ENCODE results near the gene GRIK4.

GRIK4 gene

GRCh38 chr11:120548682-120549209 lies 37.2 kb downstream of the GRIK4 start:
- DNase-seq = no peak

DNA sequence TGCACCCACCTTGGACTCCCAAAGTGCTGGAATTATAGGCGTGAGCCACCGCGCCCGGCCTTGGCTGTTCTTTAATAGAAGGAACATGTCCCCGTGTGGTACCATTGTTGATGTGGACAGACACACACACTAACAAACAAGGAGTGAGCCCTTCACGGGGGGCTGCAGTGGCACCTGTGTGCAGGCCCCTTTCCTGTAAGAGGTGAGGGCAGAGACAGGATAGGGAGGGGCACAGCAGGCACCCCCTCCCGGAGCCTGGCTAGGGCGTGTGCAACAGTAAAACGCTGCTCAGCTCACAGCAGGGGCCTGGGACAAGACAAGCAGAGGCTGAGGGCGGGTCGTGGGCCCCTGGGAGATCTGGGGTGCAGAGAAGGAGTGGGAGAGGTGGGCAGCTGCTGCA lies 37.8 kb downstream of the GRIK4 start:
- no peak for DNase-seq

GRCh38 chr11:120550007-120550406 lies 38.5 kb downstream of the GRIK4 start:
- DNase-seq = no peak

GRCh38 chr11:120551191-120551590 lies 39.6 kb downstream of the GRIK4 start:
- DNase-seq = peak; percentile 61

DNA sequence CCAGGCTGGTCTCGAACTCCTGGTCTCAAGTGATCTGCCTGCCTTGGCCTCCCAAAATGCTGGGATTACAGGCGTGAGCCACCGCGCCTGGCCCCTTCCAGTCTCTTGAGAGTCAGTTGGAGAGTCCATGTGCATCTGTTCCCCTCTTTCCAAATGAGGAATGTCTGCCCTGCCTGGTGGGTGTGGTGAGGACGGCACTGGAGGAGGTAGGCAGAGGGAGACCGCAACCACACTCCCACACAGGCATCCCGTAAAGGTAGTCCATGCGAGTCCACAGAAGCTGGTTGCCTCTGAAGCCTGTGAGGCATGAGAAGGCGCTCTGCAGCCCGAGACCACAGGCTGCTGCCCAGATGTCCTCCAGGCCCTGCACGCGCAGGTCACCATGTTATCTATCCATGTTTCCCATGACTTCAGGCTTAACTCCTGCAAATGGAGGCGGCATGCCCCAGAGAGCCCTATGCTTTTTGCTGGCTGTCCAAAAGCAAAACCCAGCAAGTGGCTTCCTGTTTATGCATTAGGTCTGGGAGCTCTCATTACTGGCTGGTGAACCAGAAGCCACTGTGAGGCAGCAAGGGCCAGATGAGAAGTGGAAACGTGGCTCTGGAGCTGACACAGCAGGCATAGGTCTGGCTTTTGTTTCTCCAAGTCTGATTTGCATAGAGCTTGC lies 43.4 kb downstream of the GRIK4 start:
- peak; percentile 99 for DNase-seq

DNA sequence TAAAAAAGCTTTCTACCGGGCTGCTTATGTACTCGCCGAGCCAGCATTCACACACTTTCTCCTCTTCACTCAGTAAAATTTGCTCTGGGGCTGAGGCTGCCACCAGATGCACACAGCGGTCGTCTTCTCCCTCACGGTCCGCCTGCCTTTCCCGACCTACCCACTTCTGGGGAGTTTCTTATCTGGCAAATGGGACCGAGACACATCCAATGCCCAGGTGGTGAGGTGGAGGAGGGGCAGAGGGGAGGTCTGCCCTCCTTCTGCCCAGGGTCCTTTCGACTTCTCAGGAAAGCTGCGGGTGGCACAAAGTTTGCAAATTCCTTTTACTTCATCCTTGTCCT lies 43.9 kb downstream of the GRIK4 start:
- DNase-seq = no peak

GRCh38 chr11:120556797-120557196 lies 45.2 kb downstream of the GRIK4 start:
- DNase-seq = peak; percentile 86

DNA sequence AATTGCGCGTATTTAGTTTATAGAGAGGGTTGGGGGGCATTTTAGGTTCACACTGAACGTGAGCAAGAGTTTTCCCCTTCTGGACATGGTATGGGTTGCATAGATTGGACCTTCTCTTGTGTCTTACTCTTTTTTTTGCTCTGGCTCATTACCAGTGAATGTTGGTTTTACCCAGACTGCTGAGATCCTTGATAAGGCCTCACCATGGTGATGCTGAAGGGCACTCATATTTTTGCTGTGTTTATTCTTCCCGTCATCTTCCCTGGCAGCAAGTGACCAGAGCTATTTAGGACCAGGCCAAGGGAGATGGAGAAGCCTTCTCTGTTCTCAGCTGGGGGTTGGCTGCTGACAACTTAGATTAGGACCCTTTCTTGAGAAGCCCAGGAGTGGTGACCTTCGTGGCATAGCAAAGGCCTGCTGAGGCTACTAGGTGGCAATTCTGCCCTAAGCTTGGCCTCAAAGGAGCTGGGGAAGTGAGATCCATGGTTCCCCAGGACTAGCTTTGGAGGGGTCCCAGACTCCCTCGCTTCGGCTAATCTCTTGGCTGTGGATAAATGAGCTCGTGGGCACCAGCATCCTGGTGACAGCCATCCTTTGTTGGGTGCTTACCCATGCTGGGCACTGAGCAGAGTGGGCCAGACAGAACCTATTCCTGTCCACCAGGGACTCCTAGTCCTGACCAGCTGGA lies 47.3 kb downstream of the GRIK4 start:
- no peak for DNase-seq

- no peak for DNase-seq
These were observed 49.7 kb downstream of the GRIK4 start for GRCh38 chr11:120561286-120561685.

GRCh38 chr11:120562806-120563425 lies 51.4 kb downstream of the GRIK4 start:
- DNase-seq = peak; percentile 47

GRCh38 chr11:120563703-120564572 lies 52.4 kb downstream of the GRIK4 start:
- DNase-seq = peak; percentile 92

DNA sequence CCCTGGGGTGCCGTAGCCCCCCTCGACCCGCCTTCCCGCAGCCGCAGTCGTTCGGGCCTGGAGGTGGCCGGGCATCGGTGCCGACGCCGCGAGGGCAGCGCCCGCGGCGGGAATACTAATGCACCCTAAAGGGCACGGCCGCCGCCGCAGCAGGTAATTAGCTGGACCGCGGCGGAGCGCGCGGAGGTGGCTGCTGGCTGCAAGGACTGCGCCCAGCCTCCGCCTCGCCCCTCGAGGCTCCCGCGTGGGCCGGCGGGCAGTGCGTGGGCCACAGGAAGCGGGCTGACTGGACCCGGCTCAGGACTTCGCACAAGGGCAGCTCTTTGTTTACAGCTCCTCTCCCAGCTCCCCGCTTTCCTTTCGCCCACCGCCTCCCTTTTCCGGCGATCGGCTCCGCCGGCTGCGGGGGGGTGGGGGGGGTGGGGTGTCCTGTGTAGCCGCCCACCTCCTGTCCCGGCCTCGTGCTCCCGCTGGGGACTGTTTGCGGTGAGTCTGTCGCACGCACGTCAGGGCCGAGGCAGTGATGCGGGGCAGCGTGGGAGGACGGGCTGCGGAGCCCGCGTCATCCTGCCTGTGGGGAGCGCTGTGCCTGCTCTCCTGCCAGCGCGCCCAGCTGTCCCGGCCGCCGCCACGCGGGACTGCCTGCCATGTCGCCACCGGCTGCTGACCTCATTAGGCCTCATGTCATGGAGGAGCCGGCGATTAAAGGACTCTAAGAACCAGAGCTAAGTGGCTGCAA lies 53.2 kb downstream of the GRIK4 start:
- peak; percentile 89 for DNase-seq

GRCh38 chr11:120565466-120566155 lies 54.1 kb downstream of the GRIK4 start:
- DNase-seq = peak; percentile 89

- no peak for DNase-seq
These were observed 54.6 kb downstream of the GRIK4 start for GRCh38 chr11:120566176-120566575.

DNA sequence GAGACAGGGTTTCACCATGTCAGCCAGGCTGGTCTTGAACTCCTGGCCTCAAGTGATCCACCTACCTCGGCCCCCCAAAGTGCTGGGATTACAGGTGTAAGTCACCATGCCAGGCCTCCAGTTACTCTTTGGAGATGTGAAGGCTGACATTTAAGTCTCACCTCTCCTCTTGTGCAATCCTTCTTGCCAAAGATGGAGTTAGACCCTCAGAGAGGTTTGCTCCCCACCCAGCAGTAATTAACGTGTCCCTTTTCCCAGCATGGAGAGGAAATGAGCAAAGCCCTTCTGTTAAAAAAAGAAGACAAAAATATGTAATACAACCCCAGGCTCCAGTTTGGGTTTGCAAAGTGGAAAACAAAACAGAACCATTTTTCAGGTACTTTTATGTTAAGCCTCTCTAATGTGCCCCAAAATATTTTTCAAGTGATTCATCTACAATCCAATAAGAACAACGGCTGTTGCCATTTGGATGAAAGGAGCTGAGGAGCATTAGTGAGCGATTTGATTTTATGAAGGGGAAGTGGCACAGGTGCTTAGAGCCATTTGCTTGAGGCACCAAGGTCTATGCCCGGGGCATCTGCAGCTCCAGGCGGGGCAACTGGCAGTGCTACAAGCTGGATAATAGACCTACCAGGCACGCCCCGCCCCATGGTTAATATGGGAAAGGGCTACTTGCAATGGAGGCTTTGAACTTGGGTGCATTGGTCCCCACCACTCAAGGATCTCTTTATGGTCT lies 57.2 kb downstream of the GRIK4 start:
- no peak for DNase-seq

- DNase-seq = no peak
These were observed 58.3 kb downstream of the GRIK4 start for GRCh38 chr11:120569861-120570260.

DNA sequence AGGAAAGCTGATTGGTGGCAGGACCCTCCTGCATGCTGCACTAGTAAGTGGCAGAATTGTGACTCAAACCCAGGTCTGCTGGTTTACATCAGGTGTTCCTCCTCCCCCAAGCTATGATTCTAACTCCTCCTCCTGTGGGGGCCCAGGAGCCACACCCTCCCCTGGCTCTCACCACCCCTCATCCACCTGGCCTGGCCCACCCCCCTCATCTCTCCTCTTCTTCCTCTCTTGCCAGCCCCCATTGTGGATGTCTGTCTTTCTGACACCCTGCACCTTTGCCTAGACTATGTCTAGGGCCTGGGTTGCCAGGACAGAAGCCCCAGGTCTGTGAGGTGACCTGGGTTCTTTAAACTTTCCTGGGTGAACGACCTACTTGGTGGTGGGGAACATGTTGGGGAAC lies 59.9 kb downstream of the GRIK4 start:
- no peak for DNase-seq

- no peak for DNase-seq
These were observed 62.3 kb downstream of the GRIK4 start for GRCh38 chr11:120573756-120574354.

DNA sequence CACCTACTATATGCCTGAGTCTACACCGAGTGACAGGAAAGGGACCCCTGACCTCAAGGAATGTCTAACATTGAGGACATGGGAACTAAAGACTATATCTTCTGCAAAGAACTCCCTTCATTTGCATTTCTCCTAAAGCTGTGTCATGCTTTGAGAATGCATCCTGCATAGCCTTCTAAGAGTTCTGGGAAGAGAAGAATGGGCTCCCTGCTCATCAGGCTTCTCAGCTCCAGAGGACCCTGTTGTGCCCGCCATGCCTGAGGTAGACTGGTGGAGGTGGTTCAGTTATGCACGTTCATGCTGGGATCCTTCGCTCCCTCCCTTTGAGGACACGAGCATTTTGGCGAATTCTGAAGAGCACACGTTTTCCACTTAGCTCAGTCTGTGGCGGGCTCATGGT lies 63.3 kb downstream of the GRIK4 start:
- no peak for DNase-seq

GRCh38 chr11:120575461-120575860 lies 63.9 kb downstream of the GRIK4 start:
- no peak for DNase-seq

GRCh38 chr11:120576606-120577005 lies 65.1 kb downstream of the GRIK4 start:
- DNase-seq = no peak

All from NCI-H526 treated with DMSO at 0.1 percent for 48 hours (cell line).